HepG2 (cell line): ENCODE measurements around the gene CLDN22. TPM values are rescaled to one million over a fixed set of nuclear protein-coding genes. Genes with fewer than 3 reads are reported as not detected.

Experiments used
- ATAC-seq: fragments of 200-7000 bp; cut with Tn5 transposase; 3 replicates; pipeline ENCODE4 v1.9.1; 2020; ENCODE audit warnings: mild to moderate bottlenecking, moderate library complexity
- BruUV-seq: library from RNA; stranded (reverse); fragments of 400-500 nt; replicated peaks from 2 replicates; lab custom pipeline; 2021; lab: Mats Ljungman, UMichigan
- CTCF ChIA-PET: fragments of 300-600 bp; formaldehyde crosslinking; extraction: SDS; loops from one replicate; lab custom pipeline; 2021; ENCODE audit warnings: low total read pairs, inconsistent platforms, low intra/inter-chr PET ratio; lab: Yijun Ruan, JAX
- POLR2A ChIA-PET: fragments of 350-600 bp; sonication (Branson Sonifier 250); formaldehyde crosslinking; loops from one replicate; lab custom pipeline; 2020; ENCODE audit warnings: antibody characterized with exemption, inconsistent platforms; lab: Yijun Ruan, JAX
- DNase-seq: peaks from one replicate; pipeline ENCODE4 v3.0.0-alpha.2; 2015; ENCODE audit warnings: low spot score
- FAIRE-seq: peaks from 3 replicates; lab custom pipeline; 2011; peaks lifted over from hg19 to GRCh38; lab: Jason Lieb, UNC
- H2AFZ ChIP-seq: one replicate; pipeline ENCODE4 v1.6.1; 2011; ENCODE audit warnings: low read length, inconsistent platforms
- H3K27ac ChIP-seq: fragments of 300-600 bp; 3 replicates; pipeline ENCODE4 v1.8.0; 2011; ENCODE audit warnings: mixed run types, mild to moderate bottlenecking, mixed read lengths, low read length, inconsistent platforms; ENCODE audit not compliant: insufficient read depth; ENCODE audit errors: extremely low read length
- H3K27me3 ChIP-seq, 2 experiments: fragments of 200-600 bp in 1 of 2; 2 replicates in 1 of 2; 3 replicates in 1 of 2; pipeline versions ENCODE4 v1.6.0 to v1.8.0; 2011; ENCODE audit warnings: low read length in 2 of 2, mild to moderate bottlenecking in 2 of 2, moderate library complexity in 2 of 2, inconsistent platforms in 1 of 2; ENCODE audit not compliant: insufficient read depth in 2 of 2, control insufficient read depth in 1 of 2
- H3K36me3 ChIP-seq, 2 experiments: fragments of 200-600 bp in 1 of 2; replicated peaks in 1 of 2; 2 replicates in 1 of 2; 3 replicates in 1 of 2; pipeline versions ENCODE4 v1.5.1 to v1.8.0; 2011; ENCODE audit warnings: low read length in 2 of 2, inconsistent platforms in 1 of 2; ENCODE audit not compliant: insufficient read depth in 2 of 2, control insufficient read depth in 1 of 2
- H3K4me1 ChIP-seq: 2 replicates; pipeline ENCODE4 v1.5.1; 2012; ENCODE audit warnings: low read length, inconsistent platforms; ENCODE audit not compliant: insufficient read depth
- H3K4me2 ChIP-seq: 2 replicates; pipeline ENCODE4 v1.6.0; 2011; ENCODE audit warnings: low read depth, low read length, inconsistent platforms
- H3K4me3 ChIP-seq, 3 experiments: fragments of 200-600 bp in 1 of 3; sonication (generic), shearing (Covaris generic) in 1 of 3; replicated peaks in 1 of 3; 2 replicates each; pipeline ENCODE4 v1.5.1; 2011 to 2016; ENCODE audit warnings: low read length in 3 of 3, inconsistent platforms in 2 of 3, low read depth in 2 of 3, mild to moderate bottlenecking in 2 of 3, control low read depth in 1 of 3, mixed read lengths in 1 of 3; ENCODE audit not compliant: insufficient read depth in 1 of 3
- H3K79me2 ChIP-seq: one replicate; pipeline ENCODE4 v1.6.1; 2011; ENCODE audit warnings: low read length, inconsistent platforms; ENCODE audit not compliant: insufficient read depth
- H3K9ac ChIP-seq: 2 replicates; pipeline ENCODE4 v1.6.0; 2011; ENCODE audit warnings: mild to moderate bottlenecking, low read depth, low read length, inconsistent platforms; ENCODE audit not compliant: insufficient read depth
- H3K9me3 ChIP-seq: 2 replicates; pipeline ENCODE4 v1.5.1; 2012; ENCODE audit warnings: mild to moderate bottlenecking, low read length
- H4K20me1 ChIP-seq: 2 replicates; pipeline ENCODE4 v1.6.0; 2011; ENCODE audit warnings: inconsistent platforms, mild to moderate bottlenecking, low read length, moderate library complexity; ENCODE audit not compliant: insufficient read depth
- FOXP4 ChIP-seq: sonication (generic); formaldehyde crosslinking; IDR thresholded peaks from 2 replicates; pipeline ENCODE4 v1.4.0; 2020; ENCODE audit warnings: missing genetic modification reagents
- HNRNPUL1 ChIP-seq: fragments of 200-400 bp; formaldehyde crosslinking; IDR thresholded peaks from 2 replicates; pipeline ENCODE4 v1.6.1; 2017; ENCODE audit warnings: low read depth, mild to moderate bottlenecking, low read length, moderate library complexity
- RBM22 ChIP-seq: fragments of 200-400 bp; formaldehyde crosslinking; optimal IDR thresholded peaks from 2 replicates; pipeline ENCODE3; 2017; ENCODE audit warnings: mild to moderate bottlenecking, low read length, moderate library complexity
- SMARCC2 ChIP-seq: fragments of 450-650 bp; IDR thresholded peaks from 2 replicates; pipeline ENCODE4 v1.6.1; 2017; ENCODE audit warnings: antibody characterized with exemption, mild to moderate bottlenecking
- TBX3 ChIP-seq: fragments of 450-650 bp; IDR thresholded peaks from 2 replicates; pipeline ENCODE4 v1.6.1; 2017; ENCODE audit warnings: antibody characterized with exemption, mild to moderate bottlenecking, inconsistent platforms, borderline replicate concordance
- TCF7 ChIP-seq: sonication (generic); IDR thresholded peaks from 2 replicates; pipeline ENCODE4 v1.6.1; 2016; ENCODE audit warnings: antibody characterized with exemption, low read depth
- THYN1 ChIP-seq: sonication (generic); formaldehyde crosslinking; IDR thresholded peaks from 2 replicates; pipeline ENCODE4 v1.8.1; 2023; ENCODE audit warnings: low read depth, mild to moderate bottlenecking, moderate library complexity, missing genetic modification reagents, borderline replicate concordance
- ZNF432 ChIP-seq: sonication (generic); formaldehyde crosslinking; IDR thresholded peaks from 2 replicates; pipeline ENCODE4 v1.5.0; 2020; ENCODE audit warnings: missing genetic modification reagents, mild to moderate bottlenecking, borderline replicate concordance
- ZNF501 ChIP-seq: sonication (generic); formaldehyde crosslinking; IDR thresholded peaks from 2 replicates; pipeline ENCODE4 v1.5.1; 2020; ENCODE audit warnings: mild to moderate bottlenecking, moderate library complexity, missing genetic modification reagents
- ZNF530 ChIP-seq: sonication (generic); formaldehyde crosslinking; IDR thresholded peaks from 2 replicates; pipeline ENCODE4 v1.5.0; 2020; ENCODE audit warnings: low read depth, mild to moderate bottlenecking, missing genetic modification reagents
- ZNF572 ChIP-seq: sonication (generic); formaldehyde crosslinking; IDR thresholded peaks from 2 replicates; pipeline ENCODE4 v1.5.1; 2020; ENCODE audit warnings: mild to moderate bottlenecking, missing genetic modification reagents
- ZNF615 ChIP-seq: sonication (generic); formaldehyde crosslinking; IDR thresholded peaks from 2 replicates; pipeline ENCODE4 v1.5.0; 2020; ENCODE audit warnings: mild to moderate bottlenecking, missing genetic modification reagents, borderline replicate concordance
- ZNF781 ChIP-seq: sonication (generic); formaldehyde crosslinking; IDR thresholded peaks from 2 replicates; pipeline ENCODE4 v1.5.1; 2020; ENCODE audit warnings: borderline replicate concordance, mild to moderate bottlenecking, missing genetic modification reagents; ENCODE audit errors: not compliant biosample characterization
- WGBS: methylation state at CpG from one replicate; pipeline ENCODE4 v1.1.6; 2017; ENCODE audit warnings: low lambda C conversion rate; 5-methylcytosine and 5-hydroxymethylcytosine counted together
- in situ Hi-C: cut with HindIII; loops from 2 replicates; pipeline ENCODE4 v1.10.0; 2017; ENCODE audit warnings: low pct_unique_long_range_greater_than_20kb; ENCODE audit not compliant: extremely low pct_ligation_motif_present
- intact Hi-C: fragments of 100-400 bp; cut with micrococcal nuclease; formaldehyde crosslinking; loops from one replicate; pipeline ENCODE4 v1.10.0; 2022; ENCODE audit not compliant: unreplicated experiment
- polyA plus RNA-seq, 8 experiments: library from polyadenylated mRNA; depleted of rRNA in 3 of 8; stranded (reverse) in 7 of 8; unstranded in 1 of 8; fragments of >200 nt; fragmentation: Illumina TruSeq in 4 of 8; extraction: Trizol in 4 of 8; gene quantifications; 2 replicates each; pipeline versions ENCODE4 v1.2.1 to v1.2.3, GENCODE V29; 2011 to 2016; ENCODE audit warnings: low read depth in 4 of 8, missing spikeins in 1 of 8, mixed read lengths in 1 of 8; ENCODE audit not compliant: insufficient read depth in 1 of 8
- total RNA-seq, 5 experiments: library from RNA; depleted of rRNA; stranded (reverse); fragments of >200 nt; fragmentation: Illumina TruSeq; extraction: Trizol; gene quantifications; 2 replicates each; pipeline ENCODE4 v1.2.3, GENCODE V29; 2016; ENCODE audit warnings: low read depth in 1 of 5
- TF ChIP-seq, protein P1 (sequence below): sonication (generic); formaldehyde crosslinking; IDR thresholded peaks from 2 replicates; pipeline ENCODE4 v1.4.0; 2020; ENCODE audit warnings: missing genetic modification reagents

CLDN22 gene
- total and polyA plus RNA-seq, 2 of the 13 experiments (the other 11 are each of a cell fraction or from before 2014, with no cell fraction given) = 0.07 TPM; not detected in 1

GRCh38 chr4:183328832-183329231 is 8.8 kb upstream of the CLDN22 start (continued):
- TF ChIP-seq ZNF530 (no peak), ZNF432 (no peak)

DNA sequence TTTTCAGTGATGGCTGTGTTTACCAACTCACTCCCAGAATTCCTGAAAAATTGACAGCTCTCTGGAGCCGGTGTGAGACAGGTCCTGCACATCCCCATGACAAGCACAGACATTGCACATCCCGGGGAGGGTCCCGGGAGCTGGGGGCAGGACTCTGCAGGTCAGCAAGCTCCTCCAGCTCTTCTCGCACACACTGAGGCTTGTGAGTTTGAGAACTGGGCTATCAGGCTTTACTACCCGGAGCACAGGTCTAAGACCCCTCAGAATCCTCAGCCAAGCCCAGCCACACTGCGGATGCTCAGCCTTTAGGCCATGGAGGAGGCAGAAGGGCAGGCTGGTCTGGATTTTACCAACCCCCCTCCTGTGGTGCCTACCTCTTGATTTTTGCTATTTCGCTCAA is 7.8 kb upstream of the CLDN22 start:
- no peaks in the 10 kb centered on the region for H3K36me3 ChIP-seq
- no peak overlapping the region for H3K4me3 ChIP-seq
- FAIRE-seq = no peak
- H3K79me2 ChIP-seq = no peaks in the 10 kb centered on the region
- intact Hi-C loops (no loop called here), in situ Hi-C loops (no loop called here)
- ATAC-seq = no peak; the same call in 2 of the 3 replicates
- no peak overlapping the region for H2AFZ ChIP-seq
- H3K9ac ChIP-seq = no peak overlapping the region
- TF ChIP-seq ZNF781 (CRISPR knock-in tag) (no peak), ZNF615 (no peak), ZNF501 (CRISPR knock-in tag) (no peak), HNRNPUL1 (no peak), RBM22 (no peak), SMARCC2 (no peak), TCF7 (no peak), ZNF432 (no peak), TBX3 (no peak), ZNF572 (CRISPR knock-in tag) (no peak), FOXP4 (CRISPR knock-in tag) (no peak), THYN1 (no peak)
- TF ChIP-seq, protein P1, sequence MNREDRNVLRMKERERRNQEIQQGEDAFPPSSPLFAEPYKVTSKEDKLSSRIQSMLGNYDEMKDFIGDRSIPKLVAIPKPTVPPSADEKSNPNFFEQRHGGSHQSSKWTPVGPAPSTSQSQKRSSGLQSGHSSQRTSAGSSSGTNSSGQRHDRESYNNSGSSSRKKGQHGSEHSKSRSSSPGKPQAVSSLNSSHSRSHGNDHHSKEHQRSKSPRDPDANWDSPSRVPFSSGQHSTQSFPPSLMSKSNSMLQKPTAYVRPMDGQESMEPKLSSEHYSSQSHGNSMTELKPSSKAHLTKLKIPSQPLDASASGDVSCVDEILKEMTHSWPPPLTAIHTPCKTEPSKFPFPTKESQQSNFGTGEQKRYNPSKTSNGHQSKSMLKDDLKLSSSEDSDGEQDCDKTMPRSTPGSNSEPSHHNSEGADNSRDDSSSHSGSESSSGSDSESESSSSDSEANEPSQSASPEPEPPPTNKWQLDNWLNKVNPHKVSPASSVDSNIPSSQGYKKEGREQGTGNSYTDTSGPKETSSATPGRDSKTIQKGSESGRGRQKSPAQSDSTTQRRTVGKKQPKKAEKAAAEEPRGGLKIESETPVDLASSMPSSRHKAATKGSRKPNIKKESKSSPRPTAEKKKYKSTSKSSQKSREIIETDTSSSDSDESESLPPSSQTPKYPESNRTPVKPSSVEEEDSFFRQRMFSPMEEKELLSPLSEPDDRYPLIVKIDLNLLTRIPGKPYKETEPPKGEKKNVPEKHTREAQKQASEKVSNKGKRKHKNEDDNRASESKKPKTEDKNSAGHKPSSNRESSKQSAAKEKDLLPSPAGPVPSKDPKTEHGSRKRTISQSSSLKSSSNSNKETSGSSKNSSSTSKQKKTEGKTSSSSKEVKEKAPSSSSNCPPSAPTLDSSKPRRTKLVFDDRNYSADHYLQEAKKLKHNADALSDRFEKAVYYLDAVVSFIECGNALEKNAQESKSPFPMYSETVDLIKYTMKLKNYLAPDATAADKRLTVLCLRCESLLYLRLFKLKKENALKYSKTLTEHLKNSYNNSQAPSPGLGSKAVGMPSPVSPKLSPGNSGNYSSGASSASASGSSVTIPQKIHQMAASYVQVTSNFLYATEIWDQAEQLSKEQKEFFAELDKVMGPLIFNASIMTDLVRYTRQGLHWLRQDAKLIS = no peak
- CTCF ChIA-PET = no interaction called here
- peaks cover 30% of the 10 kb centered on the region for H3K4me1 ChIP-seq
- no peaks in the 10 kb centered on the region for H4K20me1 ChIP-seq
- H3K4me2 ChIP-seq = no peak overlapping the region
- no peaks in the 10 kb centered on the region for H3K9me3 ChIP-seq
- no TSS peak for BruUV-seq
- POLR2A ChIA-PET = no interaction called here
- no peaks in the 10 kb centered on the region; a peak in 1 of 5 replicates for H3K27me3 ChIP-seq
- DNase-seq = no peak
- WGBS = 92% methylated on average over 3 of the region's 7 CpGs
- no peak overlapping the region for H3K27ac ChIP-seq
